ENCODE measurements around the gene MGAT2.
"Not testable (repeated sequence)": the region's sequence is repeated elsewhere in the genome, so short reads cannot be mapped to it uniquely, and the experiment has no call there.

Gene MGAT2

GRCh38 chr14:49657500-49657899 is 36.9 kb downstream of the MGAT2 start:
- not testable (repeated sequence) for DNase-seq (ENCODE audit: low spot score)

- DNase-seq (ENCODE audit: low spot score), result no peak
These were observed 39.2 kb downstream of the MGAT2 start for GRCh38 chr14:49659526-49660455.

GRCh38 chr14:49670475-49670874 is 49.9 kb downstream of the MGAT2 start:
- DNase-seq (ENCODE audit: low spot score), result no peak
